NOMO-1 treated with dmso at 0.1 percent for 144 hours (cell line): Measurements from ENCODE around the gene SLC35A1.

Experiments
- DNase-seq: peaks from one replicate; lab custom pipeline; 2025; ENCODE audit not compliant: unreplicated experiment; lab: John Stamatoyannopoulos, UW

SLC35A1 gene

GRCh38 chr6:87522686-87523085, 49.9 kb downstream of the SLC35A1 start:
- DNase-seq = no peak

- DNase-seq = no peak
Observed at GRCh38 chr6:87529221-87529620, 56.4 kb downstream of the SLC35A1 start.

- no peak for DNase-seq
Observed at GRCh38 chr6:87534377-87535047, 61.7 kb downstream of the SLC35A1 start.

- DNase-seq = no peak
Observed at GRCh38 chr6:87538510-87539260, 65.9 kb downstream of the SLC35A1 start.

GRCh38 chr6:87539554-87539953, 66.8 kb downstream of the SLC35A1 start:
- DNase-seq = no peak

- DNase-seq = no peak
Observed at GRCh38 chr6:87540539-87540938, 67.8 kb downstream of the SLC35A1 start.

- DNase-seq = no peak
Observed at GRCh38 chr6:87541041-87541440, 68.3 kb downstream of the SLC35A1 start.

- DNase-seq = no peak
Observed at GRCh38 chr6:87541744-87542143, 69.0 kb downstream of the SLC35A1 start.

GRCh38 chr6:87543696-87544473, 71.1 kb downstream of the SLC35A1 start:
- no peak for DNase-seq

GRCh38 chr6:87544474-87544735, 71.6 kb downstream of the SLC35A1 start:
- no peak for DNase-seq

GRCh38 chr6:87551799-87552198, 79.0 kb downstream of the SLC35A1 start:
- DNase-seq = no peak

- no peak for DNase-seq
Observed at GRCh38 chr6:87553159-87553765, 80.5 kb downstream of the SLC35A1 start.

GRCh38 chr6:87555506-87555905, 82.7 kb downstream of the SLC35A1 start:
- DNase-seq = no peak

- DNase-seq = no peak
Observed at GRCh38 chr6:87558446-87558845, 85.7 kb downstream of the SLC35A1 start.

GRCh38 chr6:87561017-87561416, 88.2 kb downstream of the SLC35A1 start:
- no peak for DNase-seq
